ACC112 (cell line): Measurements from ENCODE around the gene SHE.

ENCODE experiments used
- H2AFZ ChIP-seq: fragments of 200-600 bp; sonication (generic); one replicate; pipeline ENCODE4 v1.6.0; 2017; ENCODE audit warnings: antibody characterized with exemption, low read length; ENCODE audit not compliant: unreplicated experiment
- H3K27ac ChIP-seq: fragments of 200-600 bp; sonication (generic); 2 replicates; pipeline ENCODE4 v1.5.1; 2014; ENCODE audit warnings: low read depth, mild to moderate bottlenecking, antibody characterized with exemption, low read length, moderate library complexity
- H3K27me3 ChIP-seq: fragments of 200-600 bp; sonication (generic); 2 replicates; pipeline ENCODE4 v1.6.1; 2014; ENCODE audit warnings: mild to moderate bottlenecking, antibody characterized with exemption, low read length, moderate library complexity, mixed read lengths; ENCODE audit not compliant: insufficient read depth
- H3K36me3 ChIP-seq: fragments of 200-600 bp; sonication (generic); 2 replicates; pipeline ENCODE4 v1.6.1; 2016; ENCODE audit warnings: mild to moderate bottlenecking, antibody characterized with exemption, low read length, moderate library complexity, mixed read lengths; ENCODE audit not compliant: insufficient read depth
- H3K4me1 ChIP-seq: fragments of 200-600 bp; sonication (generic); one replicate; pipeline ENCODE4 v1.6.1; 2016; ENCODE audit warnings: low read length, mixed read lengths; ENCODE audit not compliant: insufficient read depth, unreplicated experiment, control insufficient read depth
- H3K4me3 ChIP-seq: fragments of 200-600 bp; sonication (generic); 2 replicates; pipeline ENCODE4 v1.5.1; 2014; ENCODE audit warnings: mild to moderate bottlenecking, low read depth, low read length
- H3K79me2 ChIP-seq: fragments of 200-600 bp; sonication (generic); one replicate; pipeline ENCODE4 v1.6.0; 2016; ENCODE audit warnings: low read length; ENCODE audit not compliant: control insufficient read depth, unreplicated experiment, insufficient read depth

SHE gene

GRCh38 chr1:154466921-154467417, 35.2 kb downstream of the SHE start:
- no peaks in the 10 kb centered on the region for H3K27me3 ChIP-seq
- no peaks in the 10 kb centered on the region for H3K36me3 ChIP-seq
- H2AFZ ChIP-seq, result no peak overlapping the region
- H3K27ac ChIP-seq, result no peak overlapping the region
- H3K79me2 ChIP-seq, result no peaks in the 10 kb centered on the region
- peaks cover 10% of the 10 kb centered on the region for H3K4me1 ChIP-seq
- no peak overlapping the region for H3K4me3 ChIP-seq

- Histone ChIP-seq H3K27ac (no peak overlapping the region), H3K4me3 (no peak overlapping the region), H3K4me1 (peaks cover 10% of the 10 kb centered on the region), H3K36me3 (no peaks in the 10 kb centered on the region), H3K27me3 (no peaks in the 10 kb centered on the region), H2AFZ (no peak overlapping the region), H3K79me2 (no peaks in the 10 kb centered on the region)
Measured at GRCh38 chr1:154466206-154466605, 36.0 kb downstream of the SHE start.

GRCh38 chr1:154465621-154466195, 36.5 kb downstream of the SHE start:
- Histone ChIP-seq H3K4me3 (no peak overlapping the region), H3K27me3 (no peaks in the 10 kb centered on the region), H3K4me1 (peaks cover 10% of the 10 kb centered on the region), H2AFZ (no peak overlapping the region), H3K36me3 (no peaks in the 10 kb centered on the region), H3K79me2 (no peaks in the 10 kb centered on the region), H3K27ac (no peak overlapping the region)

- H3K4me3 ChIP-seq, result no peak overlapping the region
- H2AFZ ChIP-seq, result no peak overlapping the region
- peaks cover 10% of the 10 kb centered on the region for H3K4me1 ChIP-seq
- H3K36me3 ChIP-seq, result no peaks in the 10 kb centered on the region
- H3K27me3 ChIP-seq, result no peaks in the 10 kb centered on the region
- H3K27ac ChIP-seq, result peak overlapping the region; percentile 80
- H3K79me2 ChIP-seq, result no peaks in the 10 kb centered on the region
Measured at GRCh38 chr1:154463512-154463990, 38.7 kb downstream of the SHE start.

- no peaks in the 10 kb centered on the region for H3K79me2 ChIP-seq
- no peak overlapping the region for H3K27ac ChIP-seq
- H3K36me3 ChIP-seq, result 0 out of 2 replicates have a peak, but pooled peaks cover 4% of the 10 kb centered on the region
- H3K4me3 ChIP-seq, result no peak overlapping the region
- H3K27me3 ChIP-seq, result no peaks in the 10 kb centered on the region
- peaks cover 10% of the 10 kb centered on the region for H3K4me1 ChIP-seq
- H2AFZ ChIP-seq, result no peak overlapping the region
Measured at GRCh38 chr1:154460695-154461260, 41.4 kb downstream of the SHE start.

- Histone ChIP-seq H3K4me1 (peaks cover 11% of the 10 kb centered on the region), H3K27me3 (no peaks in the 10 kb centered on the region), H3K4me3 (no peak overlapping the region), H3K79me2 (no peaks in the 10 kb centered on the region), H3K27ac (no peak overlapping the region), H2AFZ (no peak overlapping the region), H3K36me3 (0 out of 2 replicates have a peak, but pooled peaks cover 4% of the 10 kb centered on the region)
Measured at GRCh38 chr1:154459080-154459479, 43.1 kb downstream of the SHE start.

- H3K27me3 ChIP-seq, result no peaks in the 10 kb centered on the region
- no peak overlapping the region for H3K4me3 ChIP-seq
- H3K79me2 ChIP-seq, result no peaks in the 10 kb centered on the region
- 0 out of 2 replicates have a peak, but pooled peaks cover 4% of the 10 kb centered on the region for H3K36me3 ChIP-seq
- H2AFZ ChIP-seq, result no peak overlapping the region
- peaks cover 15% of the 10 kb centered on the region for H3K4me1 ChIP-seq
- no peak overlapping the region for H3K27ac ChIP-seq
Measured at GRCh38 chr1:154456631-154457030, 45.6 kb downstream of the SHE start.

- peaks cover 15% of the 10 kb centered on the region for H3K4me1 ChIP-seq
- H3K36me3 ChIP-seq, result 0 out of 2 replicates have a peak, but pooled peaks cover 9% of the 10 kb centered on the region
- no peak overlapping the region for H3K27ac ChIP-seq
- no peaks in the 10 kb centered on the region for H3K27me3 ChIP-seq
- no peak overlapping the region for H2AFZ ChIP-seq
- H3K4me3 ChIP-seq, result no peak overlapping the region
- H3K79me2 ChIP-seq, result no peaks in the 10 kb centered on the region
Measured at GRCh38 chr1:154454386-154455120, 47.7 kb downstream of the SHE start.

- no peak overlapping the region for H3K27ac ChIP-seq
Measured at GRCh38 chr1:154453574-154454352, 48.4 kb downstream of the SHE start.

GRCh38 chr1:154453161-154453560, 49.1 kb downstream of the SHE start:
- H3K4me3 ChIP-seq, result no peak overlapping the region
- H3K27me3 ChIP-seq, result no peaks in the 10 kb centered on the region
- H3K4me1 ChIP-seq, result peaks cover 15% of the 10 kb centered on the region
- H3K36me3 ChIP-seq, result 0 out of 2 replicates have a peak, but pooled peaks cover 9% of the 10 kb centered on the region
- H3K27ac ChIP-seq, result no peak overlapping the region
- no peak overlapping the region for H2AFZ ChIP-seq
- H3K79me2 ChIP-seq, result no peaks in the 10 kb centered on the region

More at GRCh38 chr1:154453574-154454352, 48.4 kb downstream of the SHE start:
- Histone ChIP-seq H3K27me3 (no peaks in the 10 kb centered on the region), H3K36me3 (0 out of 2 replicates have a peak, but pooled peaks cover 9% of the 10 kb centered on the region), H3K4me1 (peaks cover 15% of the 10 kb centered on the region), H3K4me3 (no peak overlapping the region), H3K79me2 (no peaks in the 10 kb centered on the region), H2AFZ (no peak overlapping the region)
